Right lobe of liver (tissue), 4 donors: ENCODE results near the gene ATXN2.

ENCODE experiments used
- POLR2A ChIP-seq: fragments of 450-650 bp; IDR thresholded peaks from one replicate; pipeline ENCODE4 v1.6.1; 2017; ENCODE audit warnings: antibody characterized with exemption, mild to moderate bottlenecking
- TF ChIP-seq, protein P1 (sequence below), 4 donors: fragments of 200-600 bp in 3 of 4; fragments of 450-650 bp in 1 of 4; IDR thresholded peaks; one replicate each; pipeline versions ENCODE4 v1.5.1 to v1.8.0; 2016 to 2022; ENCODE audit warnings: antibody characterized with exemption in 4 of 4, mild to moderate bottlenecking in 2 of 4
- donor health status: DM: no; HTN: no; CAD: no.
- donor health status: DM: no; HTN: no; CAD: no.
- donor health status: DM: no; HTN: yes; CAD: no.

DNA sequence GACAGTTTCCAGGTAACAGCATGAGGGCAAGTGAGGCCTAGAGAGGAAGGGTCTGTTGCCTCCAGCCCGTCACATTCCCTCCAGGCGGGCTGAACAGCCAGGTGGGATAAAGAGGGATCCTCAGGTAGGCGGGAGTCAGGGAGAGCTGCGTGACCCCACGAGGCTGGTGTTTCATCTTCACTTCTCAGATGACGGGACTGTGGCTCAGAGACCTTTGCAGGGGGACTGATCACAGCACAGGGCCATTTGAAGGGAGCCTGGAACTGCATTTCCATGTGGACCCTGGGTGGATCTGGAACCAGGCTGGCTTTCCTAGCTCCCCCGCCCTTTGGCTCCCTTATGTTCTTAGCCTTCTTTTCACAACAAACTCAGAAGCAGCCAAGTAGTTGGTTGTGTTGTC, 156.0 kb downstream of the ATXN2 start:
- TF ChIP-seq, protein P1, sequence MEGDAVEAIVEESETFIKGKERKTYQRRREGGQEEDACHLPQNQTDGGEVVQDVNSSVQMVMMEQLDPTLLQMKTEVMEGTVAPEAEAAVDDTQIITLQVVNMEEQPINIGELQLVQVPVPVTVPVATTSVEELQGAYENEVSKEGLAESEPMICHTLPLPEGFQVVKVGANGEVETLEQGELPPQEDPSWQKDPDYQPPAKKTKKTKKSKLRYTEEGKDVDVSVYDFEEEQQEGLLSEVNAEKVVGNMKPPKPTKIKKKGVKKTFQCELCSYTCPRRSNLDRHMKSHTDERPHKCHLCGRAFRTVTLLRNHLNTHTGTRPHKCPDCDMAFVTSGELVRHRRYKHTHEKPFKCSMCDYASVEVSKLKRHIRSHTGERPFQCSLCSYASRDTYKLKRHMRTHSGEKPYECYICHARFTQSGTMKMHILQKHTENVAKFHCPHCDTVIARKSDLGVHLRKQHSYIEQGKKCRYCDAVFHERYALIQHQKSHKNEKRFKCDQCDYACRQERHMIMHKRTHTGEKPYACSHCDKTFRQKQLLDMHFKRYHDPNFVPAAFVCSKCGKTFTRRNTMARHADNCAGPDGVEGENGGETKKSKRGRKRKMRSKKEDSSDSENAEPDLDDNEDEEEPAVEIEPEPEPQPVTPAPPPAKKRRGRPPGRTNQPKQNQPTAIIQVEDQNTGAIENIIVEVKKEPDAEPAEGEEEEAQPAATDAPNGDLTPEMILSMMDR (IDR thresholded peaks at IDR 0.05) = no peak
- no peak for TF ChIP-seq POLR2A
